ENCODE measurements around the gene DMD. TPM values are rescaled to one million over a fixed set of nuclear protein-coding genes. Genes with fewer than 3 reads are reported as not detected.

Gene DMD
- polyA plus RNA-seq, 1 donor from 2014 or later: 21.6 TPM

DNA sequence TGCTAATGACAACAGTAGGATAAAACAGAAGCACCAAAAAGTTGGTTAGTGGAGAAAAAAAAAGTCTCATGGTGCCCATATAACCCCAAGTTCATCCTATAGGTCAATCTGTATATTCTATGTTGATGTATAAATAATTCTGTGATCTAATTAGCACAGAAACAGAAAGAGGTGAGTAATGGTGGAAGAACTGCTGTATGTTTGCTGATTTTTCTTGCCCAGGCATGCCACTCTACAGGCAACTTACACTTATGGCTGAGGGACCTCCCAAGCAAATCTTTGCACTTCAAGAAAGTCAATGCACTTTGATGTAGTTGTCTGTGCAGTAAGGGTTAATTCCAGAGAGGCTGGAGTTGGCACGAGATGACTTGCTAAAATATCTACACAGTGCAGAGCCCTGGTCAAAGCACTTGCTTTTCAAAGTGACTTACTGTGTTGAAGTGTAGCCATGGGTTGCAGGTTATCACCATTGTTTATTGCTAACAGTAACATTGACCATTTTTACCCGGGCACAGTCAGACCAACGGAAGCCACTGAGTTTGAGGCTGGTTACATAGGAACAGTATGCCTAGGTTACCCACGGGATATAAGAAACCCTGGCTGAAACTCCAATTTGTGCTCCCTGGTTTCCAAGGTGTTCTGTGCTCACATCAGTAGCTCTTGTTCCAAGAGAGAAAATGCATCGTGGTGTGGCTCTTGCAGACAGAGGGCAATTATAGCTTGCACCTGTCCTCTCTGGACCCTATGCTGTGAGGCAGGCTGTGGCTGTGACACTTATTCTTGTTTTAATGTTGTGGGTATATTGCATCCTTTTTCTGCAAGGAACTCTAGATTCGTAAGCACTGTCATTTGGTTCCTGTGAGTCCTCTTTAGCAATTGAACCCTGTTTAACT, 1998.2 kb downstream of the DMD start:
- H3F3A ChIP-seq (ENCODE audit: insufficient read depth, low read length, poor library complexity, severe bottlenecking): no peaks in the 10 kb centered on the region
- H3K9ac ChIP-seq (ENCODE audit: low read length): no peak overlapping the region
- no peaks in the 10 kb centered on the region for H3K9me3 ChIP-seq (ENCODE audit: low read length)
- H3K4me2 ChIP-seq (ENCODE audit: low read length): no peak overlapping the region
- H2AFZ ChIP-seq (ENCODE audit: low read depth, low read length): no peak overlapping the region
- no peaks in the 10 kb centered on the region for H3K27me3 ChIP-seq (ENCODE audit: insufficient read depth, low read depth, low read length)
- no peaks in the 10 kb centered on the region for H4K20me1 ChIP-seq (ENCODE audit: insufficient read depth)
- H3K36me3 ChIP-seq (ENCODE audit: insufficient read depth, low read length): no peaks in the 10 kb centered on the region
- no peaks in the 10 kb centered on the region for H3K9me2 ChIP-seq (ENCODE audit: insufficient read depth, low read length)
- no peak overlapping the region for H3K4me3 ChIP-seq (ENCODE audit: low read length)
- no peaks in the 10 kb centered on the region for H3K79me2 ChIP-seq (replicated peaks; ENCODE audit: insufficient read depth, low read length)
- no peak overlapping the region for H3K27ac ChIP-seq (ENCODE audit: low read length)
- TF ChIP-seq SMC3 (conservative IDR thresholded peaks at IDR 0.05; ENCODE audit: poor library complexity) (no peak), POLR2AphosphoS5 (IDR thresholded peaks at IDR 0.05) (no peak), EZH2 (IDR thresholded peaks at IDR 0.05; ENCODE audit: borderline replicate concordance, insufficient read depth, low read length, poor library complexity, severe bottlenecking) (no peak), EP300 (conservative IDR thresholded peaks at IDR 0.05; ENCODE audit: poor library complexity, severe bottlenecking) (no peak), TAF1 (IDR thresholded peaks at IDR 0.05; ENCODE audit: low read depth) (no peak), MXI1 (conservative IDR thresholded peaks at IDR 0.05; ENCODE audit: poor library complexity, severe bottlenecking) (no peak), RAD21 (conservative IDR thresholded peaks at IDR 0.05) (no peak)
- TF ChIP-seq, protein P1, sequence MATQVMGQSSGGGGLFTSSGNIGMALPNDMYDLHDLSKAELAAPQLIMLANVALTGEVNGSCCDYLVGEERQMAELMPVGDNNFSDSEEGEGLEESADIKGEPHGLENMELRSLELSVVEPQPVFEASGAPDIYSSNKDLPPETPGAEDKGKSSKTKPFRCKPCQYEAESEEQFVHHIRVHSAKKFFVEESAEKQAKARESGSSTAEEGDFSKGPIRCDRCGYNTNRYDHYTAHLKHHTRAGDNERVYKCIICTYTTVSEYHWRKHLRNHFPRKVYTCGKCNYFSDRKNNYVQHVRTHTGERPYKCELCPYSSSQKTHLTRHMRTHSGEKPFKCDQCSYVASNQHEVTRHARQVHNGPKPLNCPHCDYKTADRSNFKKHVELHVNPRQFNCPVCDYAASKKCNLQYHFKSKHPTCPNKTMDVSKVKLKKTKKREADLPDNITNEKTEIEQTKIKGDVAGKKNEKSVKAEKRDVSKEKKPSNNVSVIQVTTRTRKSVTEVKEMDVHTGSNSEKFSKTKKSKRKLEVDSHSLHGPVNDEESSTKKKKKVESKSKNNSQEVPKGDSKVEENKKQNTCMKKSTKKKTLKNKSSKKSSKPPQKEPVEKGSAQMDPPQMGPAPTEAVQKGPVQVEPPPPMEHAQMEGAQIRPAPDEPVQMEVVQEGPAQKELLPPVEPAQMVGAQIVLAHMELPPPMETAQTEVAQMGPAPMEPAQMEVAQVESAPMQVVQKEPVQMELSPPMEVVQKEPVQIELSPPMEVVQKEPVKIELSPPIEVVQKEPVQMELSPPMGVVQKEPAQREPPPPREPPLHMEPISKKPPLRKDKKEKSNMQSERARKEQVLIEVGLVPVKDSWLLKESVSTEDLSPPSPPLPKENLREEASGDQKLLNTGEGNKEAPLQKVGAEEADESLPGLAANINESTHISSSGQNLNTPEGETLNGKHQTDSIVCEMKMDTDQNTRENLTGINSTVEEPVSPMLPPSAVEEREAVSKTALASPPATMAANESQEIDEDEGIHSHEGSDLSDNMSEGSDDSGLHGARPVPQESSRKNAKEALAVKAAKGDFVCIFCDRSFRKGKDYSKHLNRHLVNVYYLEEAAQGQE (IDR thresholded peaks at IDR 0.05; ENCODE audit: borderline replicate concordance): no peak
- TF ChIP-seq, protein P2, sequence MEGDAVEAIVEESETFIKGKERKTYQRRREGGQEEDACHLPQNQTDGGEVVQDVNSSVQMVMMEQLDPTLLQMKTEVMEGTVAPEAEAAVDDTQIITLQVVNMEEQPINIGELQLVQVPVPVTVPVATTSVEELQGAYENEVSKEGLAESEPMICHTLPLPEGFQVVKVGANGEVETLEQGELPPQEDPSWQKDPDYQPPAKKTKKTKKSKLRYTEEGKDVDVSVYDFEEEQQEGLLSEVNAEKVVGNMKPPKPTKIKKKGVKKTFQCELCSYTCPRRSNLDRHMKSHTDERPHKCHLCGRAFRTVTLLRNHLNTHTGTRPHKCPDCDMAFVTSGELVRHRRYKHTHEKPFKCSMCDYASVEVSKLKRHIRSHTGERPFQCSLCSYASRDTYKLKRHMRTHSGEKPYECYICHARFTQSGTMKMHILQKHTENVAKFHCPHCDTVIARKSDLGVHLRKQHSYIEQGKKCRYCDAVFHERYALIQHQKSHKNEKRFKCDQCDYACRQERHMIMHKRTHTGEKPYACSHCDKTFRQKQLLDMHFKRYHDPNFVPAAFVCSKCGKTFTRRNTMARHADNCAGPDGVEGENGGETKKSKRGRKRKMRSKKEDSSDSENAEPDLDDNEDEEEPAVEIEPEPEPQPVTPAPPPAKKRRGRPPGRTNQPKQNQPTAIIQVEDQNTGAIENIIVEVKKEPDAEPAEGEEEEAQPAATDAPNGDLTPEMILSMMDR (IDR thresholded peaks at IDR 0.05; ENCODE audit: poor library complexity, severe bottlenecking): no peak

DNA sequence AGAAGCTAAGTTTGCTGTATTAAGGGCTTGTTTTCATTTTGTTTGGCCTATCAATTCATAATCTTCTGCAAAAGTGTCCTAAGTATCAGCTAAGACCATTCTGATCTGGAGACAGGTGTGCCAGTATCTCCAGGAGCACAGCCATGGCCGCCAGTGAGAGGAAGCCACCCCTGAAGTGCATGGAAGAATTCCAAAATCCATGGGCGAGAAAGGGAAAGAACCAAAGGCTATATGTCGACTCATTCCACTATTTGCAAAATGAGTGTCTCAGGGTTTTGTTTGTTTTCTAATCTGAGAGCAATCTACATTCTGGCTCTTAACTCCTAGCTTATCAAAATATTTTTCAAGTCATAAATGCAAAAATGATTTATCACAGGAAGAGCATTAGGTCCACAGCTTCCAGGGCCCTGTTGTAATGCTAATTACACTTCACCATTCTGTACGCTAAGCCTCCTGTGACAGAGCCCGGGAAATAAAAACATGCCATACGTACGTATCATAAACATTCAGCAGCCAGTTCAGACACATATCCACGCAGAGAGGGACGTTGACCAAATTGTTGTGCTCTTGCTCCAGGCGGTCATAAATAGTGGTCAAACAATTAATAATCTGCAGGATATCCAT, 2002.2 kb downstream of the DMD start:
- no peaks in the 10 kb centered on the region for H3K9me3 ChIP-seq (ENCODE audit: low read length)
- H3K9me2 ChIP-seq (ENCODE audit: insufficient read depth, low read length): no peaks in the 10 kb centered on the region
- H3K27me3 ChIP-seq (ENCODE audit: insufficient read depth, low read depth, low read length): no peaks in the 10 kb centered on the region
- no peak overlapping the region for H3K9ac ChIP-seq (ENCODE audit: low read length)
- TF ChIP-seq EZH2 (IDR thresholded peaks at IDR 0.05; ENCODE audit: borderline replicate concordance, insufficient read depth, low read length, poor library complexity, severe bottlenecking): no peak
- TF ChIP-seq POLR2AphosphoS5 (IDR thresholded peaks at IDR 0.05): no peak
- TF ChIP-seq, protein P1 (IDR thresholded peaks at IDR 0.05; ENCODE audit: borderline replicate concordance): no peak
- TF ChIP-seq MXI1 (conservative IDR thresholded peaks at IDR 0.05; ENCODE audit: poor library complexity, severe bottlenecking): no peak
- H3K4me3 ChIP-seq (ENCODE audit: low read length): no peak overlapping the region
- no peaks in the 10 kb centered on the region for H3K36me3 ChIP-seq (ENCODE audit: insufficient read depth, low read length)
- no peaks in the 10 kb centered on the region for H3K79me2 ChIP-seq (replicated peaks; ENCODE audit: insufficient read depth, low read length)
- no peak overlapping the region for H2AFZ ChIP-seq (ENCODE audit: low read depth, low read length)
- H3F3A ChIP-seq (ENCODE audit: insufficient read depth, low read length, poor library complexity, severe bottlenecking): no peaks in the 10 kb centered on the region
- H4K20me1 ChIP-seq (ENCODE audit: insufficient read depth): no peaks in the 10 kb centered on the region
- no peak overlapping the region for H3K27ac ChIP-seq (ENCODE audit: low read length)
- no peak overlapping the region for H3K4me2 ChIP-seq (ENCODE audit: low read length)
